Activated CD4-positive, alpha-beta T cell treated with anti-CD3 and anti-CD28 coated beads, Interleukin-2, Interleukin-6, amounts not matched to agents 100 ng/mL and 50 ng/mL, durations not matched to agents 16 hours and 8 hours (primary cell): ENCODE measurements around the gene ACVRL1.

Experiments used
- DNase-seq: peaks from one replicate; pipeline ENCODE4 v3.0.0-alpha.2; 2020

ACVRL1 gene

GRCh38 chr12:51944608-51945233 lies 37.4 kb downstream of the ACVRL1 start:
- no peak for DNase-seq

GRCh38 chr12:51947246-51947996 lies 40.1 kb downstream of the ACVRL1 start:
- no peak for DNase-seq

GRCh38 chr12:51948066-51948465 lies 40.8 kb downstream of the ACVRL1 start:
- no peak for DNase-seq

GRCh38 chr12:51949342-51950030 lies 42.2 kb downstream of the ACVRL1 start:
- no peak for DNase-seq

GRCh38 chr12:51950682-51951198 lies 43.4 kb downstream of the ACVRL1 start:
- no peak for DNase-seq

- DNase-seq: peak; percentile 91
Observed at GRCh38 chr12:51951199-51951842, 44.0 kb downstream of the ACVRL1 start, which contains the start of gene ACVR1B. TSS of gene ACVR1B (plus strand) at chr12:51951699. CDS start at chr12:51951744, 45 bp downstream.

GRCh38 chr12:51951843-51952722 lies 44.8 kb downstream of the ACVRL1 start:
- no peak for DNase-seq

GRCh38 chr12:51953089-51953488 lies 45.8 kb downstream of the ACVRL1 start:
- DNase-seq: no peak

GRCh38 chr12:51953864-51954263 lies 46.6 kb downstream of the ACVRL1 start:
- no peak for DNase-seq

- DNase-seq: no peak
Observed at GRCh38 chr12:51954561-51955361, 47.5 kb downstream of the ACVRL1 start.

GRCh38 chr12:51955702-51956101 lies 48.4 kb downstream of the ACVRL1 start:
- no peak for DNase-seq

- DNase-seq: no peak
Observed at GRCh38 chr12:51958542-51958941, 51.2 kb downstream of the ACVRL1 start.

- no peak for DNase-seq
Observed at GRCh38 chr12:51959211-51959610, 51.9 kb downstream of the ACVRL1 start.

- DNase-seq: no peak
Observed at GRCh38 chr12:51959921-51960320, 52.6 kb downstream of the ACVRL1 start.

GRCh38 chr12:51960488-51960887 lies 53.2 kb downstream of the ACVRL1 start:
- DNase-seq: no peak

GRCh38 chr12:51960890-51961289 lies 53.6 kb downstream of the ACVRL1 start:
- DNase-seq: no peak

GRCh38 chr12:51961834-51962233 lies 54.5 kb downstream of the ACVRL1 start:
- no peak for DNase-seq

GRCh38 chr12:51962737-51963136 lies 55.4 kb downstream of the ACVRL1 start:
- DNase-seq: no peak

GRCh38 chr12:51963477-51963876 lies 56.2 kb downstream of the ACVRL1 start:
- no peak for DNase-seq

GRCh38 chr12:51969643-51970042 lies 62.3 kb downstream of the ACVRL1 start:
- DNase-seq: no peak
